ENCODE measurements around the gene ZBTB7C. TPM values are rescaled to one million over a fixed set of nuclear protein-coding genes. Genes with fewer than 3 reads are reported as not detected.

ZBTB7C gene
- total RNA-seq, 1 donor = 0.09 TPM

DNA sequence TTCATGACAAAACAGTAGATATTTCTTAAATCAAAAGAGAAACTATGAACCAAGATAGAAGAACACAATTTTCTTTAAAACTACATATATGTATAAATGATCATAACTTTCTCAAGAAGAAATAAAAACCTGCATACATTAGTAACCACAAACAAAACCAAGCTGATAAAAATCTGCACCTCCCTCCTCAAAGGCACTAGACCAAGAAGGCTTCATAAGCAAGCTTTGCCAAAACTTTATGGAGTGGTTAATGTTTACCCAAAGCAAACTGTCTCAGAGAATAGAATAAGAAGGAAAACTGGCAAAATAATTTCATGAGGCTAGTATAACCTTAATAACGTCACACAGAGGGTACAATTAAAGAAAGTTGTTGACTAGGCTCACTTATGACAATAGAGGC is 138.3 kb downstream of the ZBTB7C start:
- H3K4me3 ChIP-seq (ENCODE audit: low read depth, low read length) = no peak overlapping the region
- TF ChIP-seq, protein P1, sequence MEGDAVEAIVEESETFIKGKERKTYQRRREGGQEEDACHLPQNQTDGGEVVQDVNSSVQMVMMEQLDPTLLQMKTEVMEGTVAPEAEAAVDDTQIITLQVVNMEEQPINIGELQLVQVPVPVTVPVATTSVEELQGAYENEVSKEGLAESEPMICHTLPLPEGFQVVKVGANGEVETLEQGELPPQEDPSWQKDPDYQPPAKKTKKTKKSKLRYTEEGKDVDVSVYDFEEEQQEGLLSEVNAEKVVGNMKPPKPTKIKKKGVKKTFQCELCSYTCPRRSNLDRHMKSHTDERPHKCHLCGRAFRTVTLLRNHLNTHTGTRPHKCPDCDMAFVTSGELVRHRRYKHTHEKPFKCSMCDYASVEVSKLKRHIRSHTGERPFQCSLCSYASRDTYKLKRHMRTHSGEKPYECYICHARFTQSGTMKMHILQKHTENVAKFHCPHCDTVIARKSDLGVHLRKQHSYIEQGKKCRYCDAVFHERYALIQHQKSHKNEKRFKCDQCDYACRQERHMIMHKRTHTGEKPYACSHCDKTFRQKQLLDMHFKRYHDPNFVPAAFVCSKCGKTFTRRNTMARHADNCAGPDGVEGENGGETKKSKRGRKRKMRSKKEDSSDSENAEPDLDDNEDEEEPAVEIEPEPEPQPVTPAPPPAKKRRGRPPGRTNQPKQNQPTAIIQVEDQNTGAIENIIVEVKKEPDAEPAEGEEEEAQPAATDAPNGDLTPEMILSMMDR (IDR thresholded peaks at IDR 0.05; ENCODE audit: insufficient read depth, low read length) = no peak
- no peak for DNase-seq (ENCODE audit: low read depth)

DNA sequence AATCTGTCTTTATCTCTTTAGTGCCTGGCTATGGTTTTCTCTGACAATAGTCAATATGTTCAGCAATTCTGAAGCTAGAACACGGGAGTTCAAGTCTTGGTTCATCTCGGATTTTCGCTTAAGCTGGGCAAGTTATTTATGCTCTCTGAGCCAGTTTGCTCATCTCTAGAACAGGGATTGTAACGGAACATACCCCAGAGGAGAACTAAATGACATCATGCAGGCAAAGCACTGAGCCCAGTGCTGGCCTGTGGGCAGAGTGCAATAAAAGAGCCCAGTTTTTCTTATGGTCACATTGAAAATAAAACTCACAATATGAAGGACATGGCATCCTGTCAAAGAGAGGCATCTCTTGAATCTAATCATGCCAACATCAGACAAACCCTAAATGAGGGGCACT is 143.9 kb downstream of the ZBTB7C start:
- DNase-seq (ENCODE audit: low read depth) = no peak
- TF ChIP-seq, protein P1 (IDR thresholded peaks at IDR 0.05; ENCODE audit: insufficient read depth, low read length) = no peak
- no peak overlapping the region for H3K4me3 ChIP-seq (ENCODE audit: low read depth, low read length)

DNA sequence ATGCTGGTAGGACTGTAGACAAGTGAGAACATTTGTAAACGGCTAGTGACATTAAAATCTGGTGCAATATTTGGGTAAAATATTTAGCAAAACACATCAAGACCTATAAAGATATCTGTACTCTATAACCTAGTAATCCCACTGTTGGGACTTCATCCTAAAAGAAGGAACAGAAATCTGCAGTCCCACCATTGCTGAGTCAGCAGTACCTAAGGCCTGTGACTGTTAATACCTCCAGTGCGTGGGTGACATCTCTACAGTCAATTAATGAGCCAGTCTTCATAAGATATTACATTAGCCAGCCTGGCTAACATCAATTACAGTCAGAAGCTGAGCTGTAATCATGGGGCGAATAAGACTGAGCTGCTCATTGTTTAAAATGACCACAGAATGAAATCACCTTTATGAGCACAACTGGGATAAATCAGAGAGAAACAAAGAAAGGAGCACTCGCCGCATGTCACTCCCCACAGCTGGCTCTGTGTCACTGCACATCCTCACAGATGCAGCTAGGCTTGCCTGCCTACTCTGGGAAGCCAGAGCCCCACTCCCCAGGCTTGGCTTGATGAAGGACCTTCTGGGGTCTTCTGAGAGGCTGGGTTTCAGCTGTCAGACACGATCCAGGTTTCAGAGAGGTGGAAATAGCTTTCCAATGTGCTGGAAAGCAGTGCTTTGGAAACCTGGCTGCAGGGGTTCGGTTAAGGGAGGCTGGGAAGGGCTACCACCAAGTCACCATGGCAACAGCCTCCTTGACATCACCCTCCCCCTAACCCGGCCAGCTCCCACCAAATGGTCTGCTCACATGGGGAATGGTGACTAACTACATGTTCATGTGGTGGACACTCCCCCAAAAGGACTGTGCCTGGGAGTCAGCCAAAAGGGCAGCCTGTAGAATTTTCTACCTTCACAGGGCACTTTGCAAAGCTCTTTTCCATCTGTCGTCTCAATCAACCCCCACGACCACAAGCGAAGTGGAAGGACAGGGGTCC is 145.0 kb downstream of the ZBTB7C start:
- H3K4me3 ChIP-seq (ENCODE audit: low read depth, low read length) = no peak overlapping the region
- TF ChIP-seq, protein P1 (IDR thresholded peaks at IDR 0.05; ENCODE audit: insufficient read depth, low read length) = no peak
- peak; percentile 37 for DNase-seq (ENCODE audit: low read depth)

DNA sequence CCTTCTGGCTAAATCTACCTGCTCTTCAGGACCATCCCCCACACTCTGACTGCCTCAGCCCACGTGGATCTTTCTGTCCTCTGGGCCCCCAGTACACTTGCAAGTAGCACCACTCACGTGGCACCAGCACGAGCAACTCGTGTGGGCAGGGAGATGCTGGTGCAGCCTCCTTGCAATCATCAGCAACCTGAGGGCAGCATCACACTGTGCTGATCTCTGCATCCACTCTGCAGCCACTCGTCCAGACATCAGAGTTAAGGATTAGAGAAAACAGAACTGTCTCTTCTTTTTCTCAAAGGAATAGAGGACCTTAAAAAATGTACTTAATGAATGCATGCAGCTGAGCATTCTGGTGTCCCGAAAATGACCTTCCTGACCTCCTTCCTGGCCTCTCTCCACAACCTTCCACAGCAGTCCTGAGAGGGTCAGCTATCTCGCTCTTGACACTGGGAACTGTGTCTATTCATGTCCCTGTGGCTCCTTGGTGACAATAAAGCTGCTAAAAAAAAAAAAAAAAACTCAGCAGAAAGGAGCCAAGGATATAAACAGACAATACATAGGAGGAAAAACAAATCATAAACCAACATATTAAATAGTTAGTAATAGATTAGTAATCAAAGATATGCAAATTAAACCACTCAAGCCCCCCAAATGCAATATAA is 145.9 kb downstream of the ZBTB7C start:
- H3K4me3 ChIP-seq (ENCODE audit: low read depth, low read length) = no peak overlapping the region
- TF ChIP-seq, protein P1 (IDR thresholded peaks at IDR 0.05; ENCODE audit: insufficient read depth, low read length) = no peak
- DNase-seq (ENCODE audit: low read depth) = no peak

DNA sequence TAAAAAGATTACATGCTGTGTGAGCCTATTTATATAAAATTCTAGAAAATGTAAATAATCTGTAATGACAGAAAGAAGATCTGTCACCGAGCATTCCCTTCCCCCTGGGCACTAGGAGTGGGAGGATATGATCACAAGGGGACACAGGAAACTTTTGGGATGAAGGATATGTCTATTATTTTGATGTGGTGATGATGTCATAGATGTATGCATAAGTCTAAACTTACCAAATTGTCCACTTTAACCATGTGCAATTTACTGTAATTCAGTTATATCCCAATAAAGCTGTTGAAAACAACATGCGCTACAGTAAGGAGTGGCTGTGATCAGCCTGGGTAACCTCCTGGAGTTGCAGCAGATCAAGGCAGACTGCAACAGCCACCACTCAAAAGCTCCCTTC is 148.9 kb downstream of the ZBTB7C start:
- TF ChIP-seq, protein P1 (IDR thresholded peaks at IDR 0.05; ENCODE audit: insufficient read depth, low read length) = no peak
- no peak for DNase-seq (ENCODE audit: low read depth)
- H3K4me3 ChIP-seq (ENCODE audit: low read depth, low read length) = no peak overlapping the region

DNA sequence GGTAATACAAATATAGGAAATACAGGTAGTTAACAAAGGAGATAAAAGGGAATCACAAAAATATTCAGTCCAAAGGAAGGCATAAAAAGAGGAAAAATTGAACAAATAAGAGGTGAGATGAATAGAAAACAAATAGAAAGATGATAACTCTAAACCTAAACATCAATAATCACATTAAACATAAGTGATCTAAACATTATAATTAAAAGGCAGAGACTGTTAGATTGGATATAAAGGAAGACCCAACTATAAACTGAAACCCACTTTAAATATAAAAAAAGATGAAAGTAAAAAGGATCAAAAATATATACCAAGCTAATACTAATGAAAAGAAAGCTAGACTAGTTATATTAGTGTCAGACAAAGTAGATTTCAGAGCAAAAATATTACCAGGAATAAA is 152.3 kb downstream of the ZBTB7C start:
- H3K4me3 ChIP-seq (ENCODE audit: low read depth, low read length) = no peak overlapping the region
- no peak for DNase-seq (ENCODE audit: low read depth)
- TF ChIP-seq, protein P1 (IDR thresholded peaks at IDR 0.05; ENCODE audit: insufficient read depth, low read length) = no peak
